Measurements from ENCODE around the gene CDK17.

- TF ChIP-seq, protein P1, sequence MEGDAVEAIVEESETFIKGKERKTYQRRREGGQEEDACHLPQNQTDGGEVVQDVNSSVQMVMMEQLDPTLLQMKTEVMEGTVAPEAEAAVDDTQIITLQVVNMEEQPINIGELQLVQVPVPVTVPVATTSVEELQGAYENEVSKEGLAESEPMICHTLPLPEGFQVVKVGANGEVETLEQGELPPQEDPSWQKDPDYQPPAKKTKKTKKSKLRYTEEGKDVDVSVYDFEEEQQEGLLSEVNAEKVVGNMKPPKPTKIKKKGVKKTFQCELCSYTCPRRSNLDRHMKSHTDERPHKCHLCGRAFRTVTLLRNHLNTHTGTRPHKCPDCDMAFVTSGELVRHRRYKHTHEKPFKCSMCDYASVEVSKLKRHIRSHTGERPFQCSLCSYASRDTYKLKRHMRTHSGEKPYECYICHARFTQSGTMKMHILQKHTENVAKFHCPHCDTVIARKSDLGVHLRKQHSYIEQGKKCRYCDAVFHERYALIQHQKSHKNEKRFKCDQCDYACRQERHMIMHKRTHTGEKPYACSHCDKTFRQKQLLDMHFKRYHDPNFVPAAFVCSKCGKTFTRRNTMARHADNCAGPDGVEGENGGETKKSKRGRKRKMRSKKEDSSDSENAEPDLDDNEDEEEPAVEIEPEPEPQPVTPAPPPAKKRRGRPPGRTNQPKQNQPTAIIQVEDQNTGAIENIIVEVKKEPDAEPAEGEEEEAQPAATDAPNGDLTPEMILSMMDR (IDR thresholded peaks at IDR 0.05), result no peak
- TF ChIP-seq POLR2AphosphoS5 (IDR thresholded peaks at IDR 0.05), result no peak
Measured at GRCh38 chr12:96311191-96311590, 89.0 kb downstream of the CDK17 start.

Measured in breast epithelium (tissue), 3 donors.